Astrocyte of the cerebellum (primary cell): ENCODE results near the gene GDF2.

Experiments used
- DNase-seq: peaks from one replicate; pipeline ENCODE4 v3.0.0-alpha.2; 2011; ENCODE audit warnings: low read depth
- H3K4me3 ChIP-seq: 2 replicates; pipeline ENCODE4 v1.5.1; 2011; ENCODE audit warnings: mild to moderate bottlenecking, low read depth, low read length, moderate library complexity
- CTCF ChIP-seq: IDR thresholded peaks from 2 replicates; pipeline ENCODE4 v1.5.1; 2012; ENCODE audit warnings: low read length, low read depth, moderate library complexity, mild to moderate bottlenecking; ENCODE audit errors: missing control alignments
- in situ Hi-C: cut with HindIII; loops from 2 replicates; pipeline ENCODE4 v1.10.0; 2017; ENCODE audit warnings: low sequenced_read_pairs

The GDF2 gene

GRCh38 chr10:47369251-47369894 is 47.1 kb downstream of the GDF2 start:
- H3K4me3 ChIP-seq, result no peak overlapping the region
- DNase-seq, result no peak
- in situ Hi-C loops, result no loop called here
- no peak for TF ChIP-seq CTCF

- in situ Hi-C loops, result no loop called here
- no peak for TF ChIP-seq CTCF
- H3K4me3 ChIP-seq, result no peak overlapping the region
- DNase-seq, result no peak
These were observed 47.9 kb downstream of the GDF2 start for GRCh38 chr10:47370015-47370767.

- TF ChIP-seq CTCF, result no peak
- in situ Hi-C loops, result no loop called here
- no peak overlapping the region for H3K4me3 ChIP-seq
- no peak for DNase-seq
These were observed 48.6 kb downstream of the GDF2 start for GRCh38 chr10:47370878-47371277.

GRCh38 chr10:47371629-47372485 is 49.6 kb downstream of the GDF2 start:
- no peak overlapping the region for H3K4me3 ChIP-seq
- TF ChIP-seq CTCF, result no peak
- in situ Hi-C loops, result no loop called here
- no peak for DNase-seq

GRCh38 chr10:47372726-47373125 is 50.5 kb downstream of the GDF2 start:
- DNase-seq, result no peak
- no peak overlapping the region for H3K4me3 ChIP-seq
- in situ Hi-C loops, result no loop called here
- TF ChIP-seq CTCF, result no peak
